GM12891 (cell line): ENCODE data around the gene TSPO2.

Experiments
- POLR2A ChIP-seq: IDR thresholded peaks from 2 replicates; pipeline ENCODE4 v1.6.1; 2011; ENCODE audit warnings: low read depth, low read length, control low read depth
- POLR2AphosphoS5 ChIP-seq: IDR thresholded peaks from 2 replicates; pipeline ENCODE4 v1.6.1; 2011; ENCODE audit warnings: low read depth, low read length, control low read depth
- POU2F2 ChIP-seq: IDR thresholded peaks from 2 replicates; pipeline ENCODE4 v1.6.1; 2011; ENCODE audit warnings: low read depth, mild to moderate bottlenecking, control low read depth, low read length, moderate library complexity
- SPI1 ChIP-seq: IDR thresholded peaks from 2 replicates; pipeline ENCODE4 v1.6.1; 2011; ENCODE audit warnings: low read depth, low read length, control low read depth

GRCh38 chr6:41013466-41014153 is 28.7 kb upstream of the TSPO2 start:
- TF ChIP-seq SPI1 (no peak), POLR2AphosphoS5 (no peak), POLR2A (no peak), POU2F2 (no peak)
